CD4-positive, alpha-beta T cell treated with Interleukin-6 at 100 ng/mL for 8 hours (primary cell): ENCODE measurements around the gene ZNF565.
"Not testable (repeated sequence)": the region's sequence is repeated elsewhere in the genome, so short reads cannot be mapped to it uniquely, and the experiment has no call there.

ENCODE experiments used
- DNase-seq: peaks from one replicate; pipeline ENCODE4 v3.0.0-alpha.2; 2020; ENCODE audit warnings: mixed read lengths, low spot score

The ZNF565 gene

DNA sequence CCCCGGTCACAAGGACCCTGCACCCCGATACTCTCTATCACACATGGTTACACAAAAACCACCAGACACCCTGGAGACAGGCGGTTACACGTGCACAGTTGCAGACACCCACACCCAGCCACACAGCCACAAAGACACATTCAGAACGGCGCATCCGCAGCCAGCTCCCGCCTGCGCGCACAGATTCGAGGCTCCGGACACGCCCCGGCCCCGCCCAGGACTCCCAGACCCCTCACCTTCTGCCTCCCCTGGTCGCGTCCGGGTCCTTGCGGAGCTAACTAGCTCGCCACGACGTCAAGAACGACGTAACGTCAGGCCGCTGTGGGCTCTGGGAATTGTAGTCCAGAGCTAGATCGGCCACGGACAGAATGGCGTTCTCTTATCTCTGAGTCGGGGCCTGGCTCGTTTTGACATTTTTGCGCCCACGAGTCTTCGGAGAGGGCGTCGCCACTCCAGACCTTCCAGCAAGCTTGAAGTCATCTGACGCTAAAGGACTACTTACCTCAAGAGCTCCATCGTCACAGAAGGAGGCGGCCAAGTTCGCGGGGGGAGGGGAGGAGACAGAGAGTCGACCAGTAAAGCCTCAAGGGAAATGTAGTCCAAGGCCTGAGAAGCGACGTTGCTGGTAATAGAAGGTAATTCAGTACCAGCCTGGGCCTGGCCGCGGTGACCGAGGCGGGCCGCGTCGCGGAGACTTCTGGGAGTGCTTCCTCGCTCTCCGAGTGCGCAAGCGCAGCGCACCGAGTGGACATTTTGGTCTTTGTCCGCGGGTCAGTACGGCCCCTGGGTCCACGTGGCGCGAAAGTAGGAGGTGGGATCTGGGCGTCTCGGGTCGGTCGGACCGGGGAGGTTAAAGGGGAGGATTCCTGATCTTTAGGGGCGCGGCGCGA, at the start of gene ZNF565, which contains the start of gene ZNF146:
TSS of gene ZNF565 (minus strand) at position 280 of the 890 bp plus-strand sequence. CDS start 12,680 bp downstream, outside the sequence.
TSS of gene ZNF146 (plus strand) at position 721 of the 890 bp plus-strand sequence. CDS start 21,335 bp downstream, outside the sequence.
- peak; percentile 96 for DNase-seq

DNA sequence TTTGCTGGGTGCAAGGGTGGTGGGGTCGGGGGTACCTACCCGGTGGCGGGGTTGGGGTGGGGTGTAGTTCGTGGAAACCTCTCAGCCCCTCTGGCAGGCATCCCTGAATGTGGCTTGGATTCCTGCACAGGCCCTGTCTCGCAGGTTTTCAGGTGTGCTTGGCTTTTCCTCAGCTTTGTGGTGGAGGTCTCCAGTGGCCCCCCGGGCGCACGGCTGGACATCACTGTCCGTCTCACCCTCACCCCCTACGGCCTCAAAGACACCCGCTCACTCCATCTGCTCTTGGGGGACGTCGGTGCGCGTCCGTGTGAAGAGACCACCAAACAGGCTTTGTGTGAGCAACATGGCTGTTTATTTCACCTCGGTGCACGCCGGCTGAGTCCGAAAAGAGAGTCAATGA, 44.7 kb upstream of the ZNF565 start:
- no peak for DNase-seq

DNA sequence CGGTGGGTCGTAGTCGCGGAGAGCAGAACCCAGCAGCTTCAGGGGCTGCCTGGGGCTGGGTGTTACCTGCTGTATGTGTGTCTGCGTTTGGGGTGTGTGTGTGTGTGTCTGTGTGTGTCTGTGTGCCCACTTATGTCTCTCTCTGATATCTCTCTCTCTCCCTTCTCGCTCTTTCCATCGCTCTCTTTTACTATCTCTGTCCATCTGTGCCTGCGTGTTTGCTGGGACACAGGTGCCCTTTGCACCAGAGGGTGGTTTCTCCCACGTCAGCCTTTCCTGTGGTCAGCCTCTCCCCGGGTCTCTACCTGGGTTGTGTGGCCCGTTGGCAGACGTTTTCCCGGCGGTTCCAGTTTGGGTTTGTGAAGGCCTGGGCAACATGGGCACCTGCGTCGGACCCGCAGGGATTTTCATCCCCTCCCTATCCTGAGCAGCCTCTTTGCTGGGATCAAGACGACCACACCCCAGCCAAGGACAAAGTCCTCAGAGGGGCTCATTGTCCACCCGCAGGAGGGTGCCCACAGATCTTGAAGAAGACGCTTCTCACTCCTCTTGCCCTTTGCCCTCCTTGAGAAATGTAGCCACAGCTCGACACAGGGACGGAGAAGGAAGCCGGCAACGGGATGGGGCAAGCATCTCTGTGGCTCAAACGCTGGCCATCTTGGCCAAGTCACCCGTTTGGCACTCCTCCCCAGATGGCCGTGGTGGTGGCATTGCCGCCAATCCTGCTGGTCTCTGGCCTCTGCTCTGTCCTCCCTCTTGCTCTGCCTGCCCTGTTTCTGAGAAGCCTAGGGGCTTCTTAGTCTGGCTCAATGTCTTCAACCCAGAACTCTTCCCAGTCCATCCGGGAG, 43.8 kb upstream of the ZNF565 start:
- no peak for DNase-seq

DNA sequence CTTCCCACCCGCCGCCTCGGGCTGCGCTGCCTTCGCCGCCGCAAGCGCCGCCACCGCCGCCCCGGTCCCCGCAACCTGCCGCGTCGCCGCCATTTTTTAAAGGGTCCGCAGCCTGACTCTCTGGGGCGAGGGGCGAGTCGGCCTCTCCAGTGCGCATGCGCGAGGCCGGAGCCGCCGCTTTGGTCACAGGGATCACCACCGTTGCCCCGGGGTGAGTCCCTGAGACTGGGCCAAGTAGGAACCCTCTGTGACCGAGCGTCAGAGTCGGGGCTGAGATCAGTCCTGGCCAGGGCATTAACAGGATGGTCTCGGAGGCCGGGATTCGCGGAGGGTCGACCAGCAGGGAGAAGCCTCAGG, 43.0 kb upstream of the ZNF565 start:
- no peak for DNase-seq

DNA sequence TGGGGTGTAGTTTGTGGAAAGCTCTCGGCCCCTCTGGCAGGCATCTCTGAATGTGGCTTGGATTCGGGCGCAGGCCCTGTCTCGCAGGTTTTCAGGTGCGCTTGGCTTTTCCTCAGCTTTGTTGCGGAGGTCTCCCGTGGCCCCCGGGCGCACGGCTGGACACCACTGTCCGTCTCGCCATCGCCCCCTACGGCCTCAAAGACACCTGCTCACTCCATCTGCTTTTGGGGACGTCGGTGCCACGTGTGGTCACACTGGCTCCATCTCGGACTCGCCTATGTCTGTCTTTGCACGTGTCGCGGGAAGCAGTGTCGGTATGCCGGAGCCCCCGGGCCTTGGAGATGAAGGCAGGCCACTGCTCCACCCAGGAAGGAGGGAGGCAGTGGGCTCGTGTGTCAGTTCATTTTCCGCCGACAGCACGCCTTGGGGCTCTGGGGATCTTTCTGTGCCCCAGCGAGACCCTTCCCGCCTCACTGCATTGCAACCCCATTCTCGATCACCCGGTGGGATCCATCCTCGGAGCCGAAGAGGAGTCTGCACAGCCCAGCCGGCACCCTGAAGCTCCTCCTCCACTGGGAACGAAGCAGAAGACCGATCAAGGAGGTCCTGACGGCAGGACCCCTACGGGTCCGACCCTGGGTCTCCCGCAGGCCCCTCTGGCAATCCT, 42.5 kb upstream of the ZNF565 start:
- no peak for DNase-seq

DNA sequence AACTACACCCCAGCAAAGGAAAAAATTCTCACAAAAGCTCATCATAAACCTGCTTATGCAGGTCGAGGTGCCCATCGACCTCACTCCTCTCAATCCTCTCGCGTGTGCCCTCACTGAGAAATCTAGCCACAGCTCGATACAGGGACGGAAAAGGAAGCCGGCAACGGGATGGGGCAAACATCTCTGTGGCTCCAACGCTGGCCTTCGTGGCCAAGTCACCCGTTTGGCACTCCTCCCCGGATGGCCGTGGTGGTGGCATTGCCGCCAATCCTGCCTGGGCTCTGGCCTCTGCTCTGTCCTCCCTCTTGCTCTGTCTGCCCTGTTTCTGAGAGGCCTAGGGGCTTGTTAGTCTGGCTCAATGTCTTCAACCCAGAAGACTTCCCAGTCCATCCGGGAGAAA, 41.6 kb upstream of the ZNF565 start:
- no peak for DNase-seq

DNA sequence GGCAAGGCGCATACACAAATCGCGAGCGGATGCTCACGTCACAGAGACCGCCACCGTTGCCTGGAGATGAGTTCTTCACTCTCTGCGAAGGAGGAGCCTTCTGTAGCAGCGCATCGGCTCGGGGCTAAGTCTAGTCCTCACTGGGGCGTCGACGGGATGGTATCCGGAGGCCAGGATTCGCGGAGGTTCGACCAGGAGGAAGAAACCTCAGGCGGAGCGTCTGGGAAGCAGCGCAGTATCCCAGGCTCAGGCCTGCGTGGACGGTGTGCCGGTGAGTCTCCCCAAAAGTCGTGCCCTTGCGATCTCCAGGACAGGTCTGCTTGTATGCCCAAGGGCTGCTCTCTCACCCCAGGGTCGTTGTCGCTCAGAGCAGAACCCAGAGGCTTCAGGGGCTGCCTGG, 40.9 kb upstream of the ZNF565 start:
- DNase-seq, result no peak

DNA sequence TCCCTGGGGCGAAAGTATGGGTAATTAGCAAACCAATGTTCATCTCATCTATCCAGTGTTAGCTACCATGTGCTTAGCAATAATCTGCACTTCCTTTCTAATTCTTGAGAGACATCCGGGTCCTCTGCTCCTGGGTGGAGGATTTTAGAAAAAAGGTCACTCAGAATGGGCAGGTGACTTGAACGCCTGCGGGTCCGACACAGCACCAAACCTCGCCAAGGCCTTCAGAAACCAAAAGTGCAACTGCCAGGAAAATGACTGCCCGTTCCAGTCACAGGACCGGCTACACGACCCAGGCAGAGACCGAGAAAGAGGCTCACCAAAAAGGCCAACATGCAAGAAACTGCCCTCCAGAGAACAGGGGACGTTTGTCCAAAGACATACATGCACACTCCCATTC, 40.4 kb upstream of the ZNF565 start:
- no peak for DNase-seq

DNA sequence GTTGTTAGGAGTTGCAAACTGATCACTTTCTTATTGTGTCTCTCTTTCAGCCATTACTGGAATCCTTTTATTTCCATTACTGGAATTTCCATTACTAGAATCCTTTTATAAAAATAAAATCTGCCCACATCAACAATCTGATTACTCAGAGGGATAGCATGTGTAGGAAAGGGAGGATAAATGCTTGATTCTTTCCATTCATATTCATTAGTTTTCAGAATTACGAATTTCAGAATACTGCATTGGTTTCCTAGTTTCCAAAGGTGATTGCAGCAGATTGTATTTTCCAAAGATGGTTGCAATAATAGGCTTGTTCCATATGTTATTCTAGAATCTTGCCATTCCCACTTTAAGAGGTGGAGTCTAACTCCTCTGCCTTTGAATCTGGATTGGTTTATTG, 37.6 kb upstream of the ZNF565 start:
- DNase-seq, result no peak

DNA sequence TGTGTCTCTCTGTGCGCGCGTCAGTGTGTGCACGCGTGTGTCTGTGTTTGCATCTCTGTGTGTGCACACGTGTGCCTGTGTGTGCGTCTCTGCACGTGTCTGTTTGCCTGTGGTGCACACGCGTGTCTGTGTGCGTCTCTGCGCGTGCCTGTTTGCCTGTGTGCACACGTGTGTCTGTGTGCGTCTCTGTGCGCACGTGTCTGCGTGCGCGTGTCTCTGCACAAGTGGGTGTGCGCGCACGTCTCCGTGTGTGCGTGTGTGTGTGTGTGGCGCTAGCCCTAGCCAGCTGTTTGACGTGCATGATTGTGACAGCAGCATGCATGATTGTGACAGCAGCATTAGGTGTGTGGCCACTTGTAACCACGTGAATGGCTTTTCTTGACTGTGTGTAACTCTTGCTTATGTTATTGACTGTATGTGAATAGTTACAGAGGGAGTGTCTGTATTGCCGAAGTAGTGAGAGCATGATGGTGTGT, 31.6 kb upstream of the ZNF565 start:
- DNase-seq, result no peak

DNA sequence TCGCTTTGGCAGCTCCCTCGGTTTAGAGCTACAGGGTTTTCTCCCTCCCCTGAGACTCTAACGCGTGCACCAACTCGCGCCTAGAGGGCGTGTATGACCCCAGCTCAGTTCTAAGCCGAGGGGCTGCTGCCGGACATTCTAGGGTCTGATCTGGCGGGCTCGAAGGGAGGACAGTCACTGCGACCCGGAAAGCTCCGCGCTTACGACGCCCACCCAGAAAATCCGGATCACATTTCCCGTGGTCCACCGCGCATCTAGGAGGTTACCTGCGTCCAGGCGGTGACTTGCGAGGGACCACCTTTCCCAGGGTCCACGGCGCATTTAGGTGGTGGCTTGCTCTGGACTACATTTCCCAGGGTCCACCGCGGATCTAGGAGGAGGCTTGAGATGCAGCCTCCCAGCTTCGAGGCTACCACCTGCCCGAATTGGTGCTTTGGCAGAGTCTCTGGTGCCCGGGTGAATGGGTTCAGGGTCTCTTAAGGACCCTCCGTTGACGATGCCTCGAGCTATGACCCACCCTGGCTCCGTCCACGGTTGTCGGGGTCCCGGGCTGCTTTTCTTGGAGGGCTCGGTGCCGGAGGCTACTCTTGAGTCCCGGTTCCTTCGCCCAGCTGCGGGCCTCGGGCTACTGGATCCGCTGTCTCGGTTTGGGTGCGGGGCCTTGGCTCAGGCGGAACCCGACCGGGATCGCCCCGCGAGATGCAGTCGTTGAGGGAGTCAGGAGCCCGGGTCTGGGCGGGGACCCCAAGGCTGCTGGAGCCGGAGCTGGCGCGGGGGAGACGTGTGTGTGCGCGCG, 30.9 kb upstream of the ZNF565 start:
- no peak for DNase-seq

DNA sequence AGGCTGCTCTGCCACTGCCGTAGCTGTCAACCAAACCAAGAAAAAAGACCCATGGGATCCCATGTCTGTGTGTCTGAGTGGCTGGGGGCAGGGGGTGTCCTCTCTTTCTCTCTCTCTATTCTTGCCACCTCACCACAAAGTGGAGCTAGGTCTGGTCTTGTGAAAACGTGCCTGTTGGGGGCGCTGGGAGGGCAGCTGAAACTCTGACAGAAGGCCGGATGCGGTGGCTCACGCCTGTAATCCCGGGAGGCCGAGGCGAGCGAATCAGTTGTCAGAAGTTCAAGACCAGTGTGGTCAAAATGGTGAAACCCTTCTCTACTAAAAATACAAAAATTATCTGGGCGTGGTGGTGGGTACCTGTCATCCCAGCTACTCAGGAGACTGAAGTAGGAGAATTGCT, 29.6 kb upstream of the ZNF565 start:
- no peak for DNase-seq

DNA sequence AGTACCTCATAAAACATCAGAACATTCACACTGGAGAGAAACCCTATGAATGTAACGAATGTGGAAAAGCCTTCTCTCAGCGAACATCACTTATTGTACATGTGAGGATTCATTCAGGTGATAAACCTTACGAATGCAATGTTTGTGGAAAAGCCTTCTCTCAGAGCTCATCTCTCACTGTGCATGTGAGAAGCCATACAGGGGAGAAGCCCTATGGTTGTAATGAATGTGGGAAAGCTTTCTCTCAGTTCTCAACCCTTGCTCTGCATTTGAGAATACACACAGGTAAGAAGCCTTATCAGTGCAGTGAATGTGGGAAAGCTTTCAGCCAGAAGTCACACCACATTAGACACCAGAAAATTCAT, 22.5 kb upstream of the ZNF565 start:
- no peak for DNase-seq

DNA sequence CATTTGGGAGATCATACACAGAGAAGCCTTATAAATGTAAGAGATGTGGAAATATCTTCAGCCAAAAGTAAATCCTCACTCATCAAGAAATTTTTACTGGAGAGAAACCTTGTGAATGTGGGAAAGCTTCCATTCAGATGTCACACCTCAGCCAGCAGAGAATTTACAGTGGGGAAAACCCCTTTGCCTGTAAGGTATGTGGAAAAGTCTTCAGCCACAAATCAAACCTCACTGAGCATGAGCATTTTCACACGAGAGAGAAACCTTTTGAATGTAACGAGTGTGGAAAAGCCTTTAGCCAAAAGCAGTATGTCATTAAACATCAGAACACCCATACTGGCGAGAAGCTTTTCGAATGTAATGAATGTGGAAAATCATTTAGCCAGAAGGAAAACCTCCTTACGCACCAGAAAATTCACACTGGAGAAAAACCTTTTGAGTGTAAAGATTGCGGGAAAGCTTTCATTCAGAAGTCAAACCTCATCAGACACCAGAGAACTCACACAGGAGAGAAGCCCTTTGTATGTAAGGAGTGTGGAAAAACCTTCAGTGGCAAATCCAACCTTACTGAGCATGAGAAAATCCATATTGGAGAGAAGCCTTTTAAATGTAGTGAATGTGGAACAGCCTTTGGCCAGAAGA, 22.0 kb upstream of the ZNF565 start:
- DNase-seq, result no peak

DNA sequence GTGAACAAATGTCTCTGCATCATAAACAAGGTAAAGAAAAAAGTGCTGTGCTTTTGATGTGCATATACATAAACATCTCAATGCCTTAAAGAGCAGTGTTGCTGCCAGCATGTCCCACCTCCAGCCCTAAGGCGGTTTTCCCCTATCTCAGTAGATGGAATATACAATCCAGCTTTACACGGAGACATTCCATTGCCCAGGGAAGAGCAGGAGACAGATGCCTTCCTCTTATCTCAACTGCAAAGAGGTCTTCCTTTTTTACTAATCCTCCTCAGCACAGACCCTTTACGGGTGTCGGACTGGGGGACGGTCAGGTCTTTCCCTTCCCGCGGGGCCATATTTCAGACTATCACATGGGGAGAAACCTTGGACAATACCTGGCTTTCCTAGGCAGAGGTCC, 19.2 kb upstream of the ZNF565 start:
- not testable (repeated sequence) for DNase-seq

DNA sequence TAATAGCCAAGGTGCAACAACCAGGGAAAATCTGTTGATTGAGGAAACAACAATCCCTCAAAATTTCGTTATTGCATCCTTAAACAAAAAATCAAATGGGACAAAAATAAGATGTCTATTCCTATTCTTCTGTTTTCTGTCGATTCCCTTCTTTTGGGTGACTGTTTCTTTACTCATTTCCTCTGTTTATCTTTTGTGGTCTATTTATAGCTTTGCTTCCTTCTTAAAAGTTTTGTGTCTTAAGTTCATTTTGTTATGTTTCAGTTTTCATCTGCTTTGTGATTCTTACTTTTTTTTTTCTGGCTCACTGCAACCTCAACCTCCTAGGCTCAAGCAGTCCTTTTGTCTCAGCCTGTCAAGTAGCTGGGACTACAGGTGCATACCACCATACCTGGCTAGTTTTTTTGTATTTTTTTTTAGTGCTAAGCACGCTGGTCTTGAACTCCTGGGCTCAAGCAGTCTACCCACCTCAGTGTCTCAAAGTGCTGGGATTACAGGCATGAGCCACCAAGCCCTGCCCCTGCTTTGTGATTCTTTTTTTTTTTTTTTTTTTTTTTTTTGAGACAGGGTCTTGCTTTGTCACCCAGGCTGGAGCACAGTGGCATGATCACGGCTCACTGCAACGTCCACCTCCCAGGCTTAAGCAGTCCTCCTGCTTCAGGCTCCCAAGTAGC, 10.9 kb upstream of the ZNF565 start:
- DNase-seq, result no peak

DNA sequence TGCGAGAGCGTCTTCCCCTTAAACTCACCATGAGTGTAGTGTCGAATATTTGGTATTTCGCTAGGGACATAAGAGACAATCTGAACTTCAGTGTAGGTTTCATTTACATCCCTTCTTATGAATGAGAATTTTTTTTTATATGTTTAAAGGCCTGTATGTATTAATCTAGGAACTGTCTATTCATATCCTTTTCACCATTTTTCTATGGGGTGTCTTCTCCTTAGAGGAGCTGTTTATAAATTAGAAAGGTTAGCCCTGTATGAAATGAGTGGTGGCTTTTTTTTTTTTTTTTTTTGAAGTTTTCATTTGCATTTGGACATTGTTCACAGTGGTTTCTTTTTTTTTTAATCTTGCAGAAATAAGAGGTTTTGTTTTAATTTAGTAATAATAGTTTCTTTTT, 8.0 kb upstream of the ZNF565 start:
- DNase-seq, result no peak

DNA sequence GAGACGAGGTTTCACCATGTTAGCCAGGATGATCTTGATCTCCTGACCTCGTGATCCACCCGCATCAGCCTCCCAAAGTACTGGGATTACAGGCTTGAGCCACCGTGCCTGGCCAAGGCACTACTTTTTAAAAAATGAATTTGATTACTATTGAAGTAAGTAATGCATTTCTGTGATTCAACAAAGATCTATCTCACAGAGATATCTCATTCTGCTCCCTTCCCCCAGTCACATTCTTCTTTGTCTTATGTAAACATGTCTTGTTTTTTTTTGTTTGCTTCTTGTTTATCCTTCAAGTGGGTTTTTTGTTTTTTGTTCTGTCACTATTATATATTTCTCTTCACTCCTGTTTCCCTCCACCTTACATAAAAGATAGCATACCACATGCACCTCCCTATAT, 7.0 kb upstream of the ZNF565 start:
- no peak for DNase-seq

DNA sequence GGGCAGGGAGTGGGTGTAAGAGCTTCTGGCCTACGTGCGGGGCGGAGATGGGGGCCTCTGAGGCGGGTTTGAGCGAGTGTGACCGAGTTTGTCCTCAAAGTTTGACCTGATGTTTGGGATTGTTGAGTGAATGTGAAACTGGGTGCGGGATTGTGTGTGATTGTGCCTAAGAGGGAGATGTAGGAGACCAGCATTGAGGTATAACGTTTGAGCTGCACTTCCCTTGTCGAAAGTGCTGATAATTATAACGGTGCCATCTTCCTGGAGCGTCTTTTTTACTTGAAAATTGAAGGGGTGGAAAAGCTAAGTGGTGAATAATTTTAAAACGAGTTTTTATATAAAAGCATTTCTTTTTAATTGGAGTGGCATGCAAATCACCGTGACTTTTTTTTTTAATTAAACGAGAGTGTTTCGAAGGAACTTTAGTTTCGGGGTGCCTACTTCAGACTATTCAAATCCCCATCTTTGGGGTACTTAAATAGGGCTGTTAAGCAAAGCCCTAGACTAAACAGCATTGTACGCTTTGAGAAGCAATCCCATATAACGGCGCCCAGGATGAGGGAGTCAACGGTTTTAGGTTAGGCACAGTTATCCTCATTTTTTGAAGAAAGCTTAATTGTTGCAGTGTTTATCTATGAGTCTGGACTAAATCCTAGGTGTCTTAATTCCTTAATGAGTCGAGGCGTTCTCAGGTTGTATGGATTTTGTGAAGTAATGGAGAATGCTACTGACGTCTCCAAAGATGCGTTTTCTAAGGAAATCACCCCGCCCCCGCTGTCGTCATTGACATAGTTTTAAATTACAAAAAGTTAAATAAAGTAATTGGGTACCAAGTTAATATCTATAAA, 1.0 kb upstream of the ZNF565 start:
- no peak for DNase-seq

DNA sequence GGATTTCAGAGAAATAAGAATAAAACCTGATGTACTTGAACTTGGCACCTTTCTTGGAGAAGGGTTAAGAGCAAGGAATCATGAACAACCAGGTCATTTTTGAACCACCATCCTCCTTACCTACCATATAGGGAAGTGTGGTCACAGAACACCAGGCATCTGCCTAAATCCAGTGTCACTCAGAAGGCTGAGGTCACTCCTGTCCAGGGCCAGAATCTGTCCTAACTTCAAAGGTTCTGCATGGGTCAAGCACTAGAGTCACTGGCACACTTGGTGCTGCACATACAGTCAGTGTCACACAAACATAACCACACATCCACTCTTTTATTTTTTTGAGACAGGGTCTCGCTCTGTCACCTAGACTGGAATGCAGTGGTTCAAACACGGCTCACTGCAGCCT, 1.6 kb downstream of the ZNF565 start:
- DNase-seq, result no peak
